OCI-LY1 (cell line): Measurements from ENCODE around the gene UST.
"Not testable (repeated sequence)": the region's sequence is repeated elsewhere in the genome, so short reads cannot be mapped to it uniquely, and the experiment has no call there.

Experiments used
- H2AFZ ChIP-seq: fragments of 200-600 bp; sonication (generic), shearing (Covaris generic); 2 replicates; pipeline ENCODE4 v1.6.0; 2014; ENCODE audit warnings: antibody characterized with exemption, mild to moderate bottlenecking, low read length
- H3F3A ChIP-seq: fragments of 200-600 bp; sonication (generic), shearing (Covaris generic); 2 replicates; pipeline ENCODE4 v1.6.0; 2014; ENCODE audit warnings: mild to moderate bottlenecking, antibody characterized with exemption, low read length, moderate library complexity; ENCODE audit not compliant: insufficient read depth
- H3K27ac ChIP-seq: fragments of 200-600 bp; sonication (generic); 2 replicates; pipeline ENCODE4 v1.5.1; 2014; ENCODE audit warnings: low read length, mixed run types, mild to moderate bottlenecking, low read depth; ENCODE audit not compliant: poor library complexity, severe bottlenecking
- H3K27me3 ChIP-seq: fragments of 200-600 bp; sonication (generic); 2 replicates; pipeline ENCODE4 v1.6.0; 2014; ENCODE audit warnings: antibody characterized with exemption, mild to moderate bottlenecking, low read length, moderate library complexity; ENCODE audit not compliant: insufficient read depth
- H3K36me3 ChIP-seq: fragments of 200-600 bp; sonication (generic); 2 replicates; pipeline ENCODE4 v1.6.1; 2014; ENCODE audit warnings: mild to moderate bottlenecking, antibody characterized with exemption, low read length, moderate library complexity, mixed read lengths; ENCODE audit not compliant: insufficient read depth
- H3K4me1 ChIP-seq: fragments of 200-600 bp; sonication (generic); 2 replicates; pipeline ENCODE4 v1.5.1; 2014; ENCODE audit warnings: mild to moderate bottlenecking, low read length, moderate library complexity; ENCODE audit not compliant: insufficient read depth, severe bottlenecking
- H3K4me2 ChIP-seq: fragments of 200-600 bp; sonication (generic), shearing (Covaris generic); 2 replicates; pipeline ENCODE4 v1.6.1; 2014; ENCODE audit warnings: low read length
- H3K4me3 ChIP-seq: fragments of 200-600 bp; sonication (generic); 2 replicates; pipeline ENCODE4 v1.5.1; 2014; ENCODE audit warnings: low read length, low read depth, mild to moderate bottlenecking, mixed read lengths; ENCODE audit not compliant: poor library complexity, severe bottlenecking
- H3K79me2 ChIP-seq: fragments of 200-600 bp; shearing (Covaris generic); 2 replicates; pipeline ENCODE4 v1.6.1; 2016; ENCODE audit warnings: mixed run types, low read length, mixed read lengths; ENCODE audit not compliant: insufficient read depth
- H3K9ac ChIP-seq: fragments of 200-600 bp; sonication (generic), shearing (Covaris generic); 2 replicates; pipeline ENCODE4 v1.6.1; 2014; ENCODE audit warnings: mild to moderate bottlenecking, low read length, mixed read lengths
- H3K9me2 ChIP-seq: fragments of 200-600 bp; sonication (generic), shearing (Covaris generic); 2 replicates; pipeline ENCODE4 v1.6.1; 2014; ENCODE audit warnings: low read depth, mild to moderate bottlenecking, low read length, mixed read lengths
- H3K9me3 ChIP-seq: fragments of 200-600 bp; shearing (Covaris generic); 2 replicates; pipeline ENCODE4 v1.6.1; 2014; ENCODE audit warnings: low read length, mixed read lengths
- H4K20me1 ChIP-seq: fragments of 200-600 bp; sonication (generic), shearing (Covaris generic); 2 replicates; pipeline ENCODE4 v1.6.0; 2016; ENCODE audit warnings: mild to moderate bottlenecking, low read length; ENCODE audit not compliant: insufficient read depth
- EZH2 ChIP-seq: fragments of 200-600 bp; sonication (generic), shearing (Covaris generic); IDR thresholded peaks from 2 replicates; pipeline ENCODE4 v1.8.0; 2017; ENCODE audit warnings: borderline replicate concordance, mixed run types, mild to moderate bottlenecking, antibody characterized with exemption, low read length, moderate library complexity, mixed read lengths
- TF ChIP-seq, protein P1 (sequence below): fragments of 200-600 bp; sonication (generic), shearing (Covaris generic); IDR thresholded peaks from 2 replicates; pipeline ENCODE4 v1.5.1; 2017; ENCODE audit warnings: mild to moderate bottlenecking, antibody characterized with exemption, low read length, moderate library complexity, mixed read lengths

The UST gene

DNA sequence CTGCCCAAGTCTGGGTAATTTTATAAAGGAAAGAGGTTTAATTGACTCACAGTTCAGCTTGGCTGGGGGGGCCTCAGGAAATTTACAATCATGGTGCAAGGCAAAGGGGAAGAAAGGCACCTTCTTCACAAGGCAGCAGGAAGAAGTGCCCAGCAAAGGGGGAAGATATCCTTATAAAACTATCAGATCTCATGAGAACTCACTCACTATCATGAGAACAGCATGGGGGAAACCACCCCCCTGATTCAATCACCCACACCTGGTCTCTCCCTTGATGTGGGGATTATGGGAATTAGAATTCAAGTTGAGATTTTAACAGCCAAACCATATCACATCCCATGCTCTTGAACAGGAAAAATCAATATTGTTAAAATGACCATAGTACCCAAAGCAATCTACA is 355.5 kb downstream of the UST start:
- Histone ChIP-seq H3F3A (no peaks in the 10 kb centered on the region), H3K9me3 (no peaks in the 10 kb centered on the region; the same call in 1 of the 2 replicates), H3K4me3 (no peak overlapping the region), H3K79me2 (no peaks in the 10 kb centered on the region), H3K27me3 (no peaks in the 10 kb centered on the region), H3K9ac (no peak overlapping the region), H3K4me2 (no peak overlapping the region), H3K4me1 (no peaks in the 10 kb centered on the region), H3K27ac (no peak overlapping the region), H3K9me2 (no peaks in the 10 kb centered on the region), H2AFZ (no peak overlapping the region), H4K20me1 (no peaks in the 10 kb centered on the region), H3K36me3 (no peaks in the 10 kb centered on the region)
- TF ChIP-seq EZH2: no peak
- TF ChIP-seq, protein P1, sequence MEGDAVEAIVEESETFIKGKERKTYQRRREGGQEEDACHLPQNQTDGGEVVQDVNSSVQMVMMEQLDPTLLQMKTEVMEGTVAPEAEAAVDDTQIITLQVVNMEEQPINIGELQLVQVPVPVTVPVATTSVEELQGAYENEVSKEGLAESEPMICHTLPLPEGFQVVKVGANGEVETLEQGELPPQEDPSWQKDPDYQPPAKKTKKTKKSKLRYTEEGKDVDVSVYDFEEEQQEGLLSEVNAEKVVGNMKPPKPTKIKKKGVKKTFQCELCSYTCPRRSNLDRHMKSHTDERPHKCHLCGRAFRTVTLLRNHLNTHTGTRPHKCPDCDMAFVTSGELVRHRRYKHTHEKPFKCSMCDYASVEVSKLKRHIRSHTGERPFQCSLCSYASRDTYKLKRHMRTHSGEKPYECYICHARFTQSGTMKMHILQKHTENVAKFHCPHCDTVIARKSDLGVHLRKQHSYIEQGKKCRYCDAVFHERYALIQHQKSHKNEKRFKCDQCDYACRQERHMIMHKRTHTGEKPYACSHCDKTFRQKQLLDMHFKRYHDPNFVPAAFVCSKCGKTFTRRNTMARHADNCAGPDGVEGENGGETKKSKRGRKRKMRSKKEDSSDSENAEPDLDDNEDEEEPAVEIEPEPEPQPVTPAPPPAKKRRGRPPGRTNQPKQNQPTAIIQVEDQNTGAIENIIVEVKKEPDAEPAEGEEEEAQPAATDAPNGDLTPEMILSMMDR: no peak

- not testable (repeated sequence) for H2AFZ ChIP-seq, H3K9me2 ChIP-seq, H3K9ac ChIP-seq, H3K9me3 ChIP-seq, H3K79me2 ChIP-seq, H3F3A ChIP-seq, H4K20me1 ChIP-seq, H3K4me3 ChIP-seq, H3K4me2 ChIP-seq, H3K4me1 ChIP-seq, H3K36me3 ChIP-seq, H3K27ac ChIP-seq, H3K27me3 ChIP-seq
Observed at GRCh38 chr6:149103950-149104349, 357.1 kb downstream of the UST start.

DNA sequence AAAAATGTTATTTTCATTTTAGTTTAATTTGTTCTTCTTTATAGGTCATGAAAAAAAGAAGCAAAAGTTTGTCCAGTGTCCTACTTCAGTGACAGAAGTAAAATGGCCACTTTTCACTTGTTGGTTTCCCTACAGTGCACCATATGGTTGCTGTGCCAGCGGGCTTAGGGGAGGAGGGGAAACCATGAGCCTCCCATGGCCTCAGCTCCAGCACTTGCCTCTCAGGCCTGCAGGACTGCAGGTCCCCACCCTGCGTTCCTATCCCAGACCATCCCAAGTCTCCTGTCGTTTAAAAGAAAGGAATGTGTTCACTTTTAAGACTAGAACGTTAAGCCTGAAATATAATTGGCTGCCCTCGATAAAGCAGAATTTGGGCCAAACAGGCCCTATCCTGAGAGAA is 360.7 kb downstream of the UST start:
- Histone ChIP-seq H3K36me3 (no peaks in the 10 kb centered on the region), H3K79me2 (no peaks in the 10 kb centered on the region), H3K27ac (no peak overlapping the region), H3F3A (no peaks in the 10 kb centered on the region), H3K27me3 (no peaks in the 10 kb centered on the region), H3K9ac (no peak overlapping the region), H4K20me1 (no peaks in the 10 kb centered on the region), H2AFZ (no peak overlapping the region), H3K4me2 (no peak overlapping the region), H3K9me3 (no peaks in the 10 kb centered on the region), H3K4me3 (no peak overlapping the region), H3K4me1 (peaks cover 8% of the 10 kb centered on the region), H3K9me2 (no peaks in the 10 kb centered on the region)
- no peak for TF ChIP-seq EZH2
- TF ChIP-seq, protein P1: no peak

DNA sequence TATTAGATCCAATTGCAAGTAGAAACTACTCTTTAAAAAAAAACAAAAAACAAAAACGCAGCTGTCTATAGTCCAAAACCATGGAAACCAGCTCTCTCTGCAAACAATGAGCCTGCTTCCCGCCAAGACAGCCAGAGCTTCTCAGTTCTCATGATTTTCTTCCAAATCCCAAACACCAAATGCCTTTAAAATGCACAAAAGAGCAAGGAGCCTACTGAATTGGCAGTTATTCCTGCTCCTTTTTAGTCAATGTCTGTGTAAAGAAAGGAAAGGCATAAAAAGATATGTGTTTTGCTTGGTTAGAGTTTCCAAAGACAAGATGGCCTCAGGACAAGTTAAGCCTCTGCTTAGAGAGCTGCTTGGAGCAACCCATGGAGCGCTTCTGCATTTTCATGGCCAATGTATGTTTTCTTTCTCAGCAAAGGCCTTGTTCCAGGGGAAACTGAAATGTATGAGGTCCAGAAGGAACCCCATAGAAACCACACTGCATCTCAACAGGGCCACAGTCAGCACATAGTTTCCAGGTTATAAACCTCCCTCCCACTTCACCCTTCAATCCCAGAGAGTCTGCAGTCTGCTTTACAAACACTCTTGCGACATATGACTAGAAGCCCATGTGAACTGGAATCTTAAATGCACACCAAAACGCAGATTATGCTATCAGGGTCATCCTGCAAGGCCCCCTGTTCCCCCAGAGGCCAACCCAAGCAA is 361.4 kb downstream of the UST start:
- Histone ChIP-seq H3K27me3 (no peaks in the 10 kb centered on the region), H2AFZ (no peak overlapping the region), H3K4me3 (no peak overlapping the region), H4K20me1 (no peaks in the 10 kb centered on the region), H3K4me1 (peaks cover 8% of the 10 kb centered on the region), H3K4me2 (no peak overlapping the region), H3K27ac (no peak overlapping the region), H3K36me3 (no peaks in the 10 kb centered on the region), H3K9me2 (no peaks in the 10 kb centered on the region), H3F3A (no peaks in the 10 kb centered on the region), H3K79me2 (no peaks in the 10 kb centered on the region), H3K9ac (no peak overlapping the region), H3K9me3 (no peaks in the 10 kb centered on the region)
- TF ChIP-seq EZH2: no peak
- TF ChIP-seq, protein P1: no peak
